Raji (cell line): ENCODE results near the gene CCDC88C.

Source experiments
- POLR2A ChIP-seq: IDR thresholded peaks from 2 replicates; pipeline ENCODE4 v1.6.1; 2011; ENCODE audit warnings: low read depth, low read length, control low read depth; ENCODE audit not compliant: insufficient read depth

CCDC88C gene

DNA sequence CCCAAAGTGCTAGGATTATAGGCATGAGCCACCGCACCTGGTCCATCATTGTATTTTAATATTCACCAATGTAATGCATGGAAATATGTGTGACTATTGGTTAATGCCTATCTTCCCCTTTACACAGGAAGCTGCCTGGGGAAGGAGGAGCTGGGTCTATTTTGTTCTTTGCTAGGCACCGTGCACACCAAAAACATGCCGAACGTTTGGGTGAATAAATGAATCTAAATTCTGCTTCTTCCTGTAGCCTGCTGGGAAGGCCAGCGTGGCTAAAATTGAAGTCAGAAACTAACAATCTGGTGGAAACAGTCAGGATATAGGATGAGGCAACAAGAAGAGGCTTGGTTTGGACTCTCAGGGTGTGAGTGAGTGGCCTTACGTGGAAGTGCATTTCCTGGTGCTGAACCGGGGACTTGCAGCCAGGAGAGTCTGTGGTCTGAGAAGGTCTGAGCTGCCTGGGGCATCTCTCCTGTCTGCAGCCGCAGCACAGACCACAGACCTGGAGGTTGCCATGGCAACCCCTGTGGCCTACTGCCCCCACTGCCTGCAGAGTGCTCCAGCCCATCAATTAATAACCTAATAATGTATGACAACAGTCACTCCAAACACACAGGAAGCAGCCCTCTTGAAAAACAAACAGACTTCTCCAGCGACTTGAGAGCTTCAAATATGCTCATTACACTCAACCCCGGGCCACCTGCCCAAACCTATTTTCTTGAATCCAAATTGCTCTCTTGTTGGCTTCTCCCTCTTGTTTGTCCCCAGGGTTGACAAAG is 167.6 kb downstream of the CCDC88C start:
- TF ChIP-seq POLR2A = no peak

DNA sequence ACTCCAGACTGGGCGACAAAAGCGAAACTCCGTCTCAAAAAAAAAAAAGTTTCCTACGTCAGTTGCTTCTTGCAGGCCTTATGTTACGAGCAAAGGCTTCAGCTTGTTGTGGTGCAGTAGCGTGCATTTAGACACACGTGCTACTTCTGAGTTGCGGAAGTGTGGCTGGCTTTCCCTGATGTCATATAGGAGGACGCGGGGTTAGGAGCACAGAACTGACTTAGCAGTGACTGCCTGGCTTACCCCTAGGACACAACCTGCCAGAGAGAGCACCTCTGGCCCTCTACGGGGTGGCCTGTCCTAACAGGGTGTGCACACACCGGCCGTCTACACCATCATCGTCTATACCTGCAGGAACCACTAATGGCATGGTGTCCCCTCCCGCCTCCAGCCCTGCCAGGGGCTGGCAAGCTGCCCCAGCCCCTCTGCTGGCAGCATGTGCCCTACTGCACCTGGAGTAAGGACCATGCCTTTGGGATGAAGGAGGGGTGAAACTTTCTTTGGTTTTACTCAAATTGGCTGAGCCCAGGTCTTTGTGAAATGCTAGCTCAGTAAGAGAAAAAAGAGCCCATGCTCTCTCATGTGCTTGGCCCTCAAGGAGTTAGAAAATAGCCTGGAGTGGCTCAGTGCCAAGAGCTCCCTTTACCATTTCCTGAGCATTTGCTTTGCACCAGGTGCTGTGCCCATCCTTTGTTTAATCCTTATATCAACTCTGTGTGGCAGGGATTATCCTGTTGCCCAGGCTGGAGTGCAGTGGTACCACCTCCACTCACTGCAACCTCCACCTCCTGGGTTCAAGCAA is 171.4 kb downstream of the CCDC88C start:
- TF ChIP-seq POLR2A = no peak

DNA sequence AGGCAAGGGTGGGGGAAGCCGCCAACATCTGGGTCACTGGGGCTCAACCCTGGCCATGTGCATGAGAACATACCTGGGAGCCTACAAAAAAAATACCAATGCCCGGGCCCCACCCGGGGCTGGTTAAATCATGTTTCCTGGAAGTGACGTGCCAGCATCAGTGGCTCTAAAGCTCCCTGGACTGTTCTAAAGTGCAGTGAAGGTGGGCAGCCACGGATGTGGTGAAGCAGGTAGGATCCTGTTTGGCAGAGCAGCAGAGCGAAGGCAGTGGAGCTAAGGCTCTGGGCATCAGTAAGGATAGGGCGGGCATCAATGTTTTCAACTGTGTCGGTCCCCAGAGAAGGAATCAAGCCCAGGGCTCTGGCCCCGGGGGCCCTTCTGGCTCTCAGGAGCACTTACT is 172.6 kb downstream of the CCDC88C start:
- no peak for TF ChIP-seq POLR2A

DNA sequence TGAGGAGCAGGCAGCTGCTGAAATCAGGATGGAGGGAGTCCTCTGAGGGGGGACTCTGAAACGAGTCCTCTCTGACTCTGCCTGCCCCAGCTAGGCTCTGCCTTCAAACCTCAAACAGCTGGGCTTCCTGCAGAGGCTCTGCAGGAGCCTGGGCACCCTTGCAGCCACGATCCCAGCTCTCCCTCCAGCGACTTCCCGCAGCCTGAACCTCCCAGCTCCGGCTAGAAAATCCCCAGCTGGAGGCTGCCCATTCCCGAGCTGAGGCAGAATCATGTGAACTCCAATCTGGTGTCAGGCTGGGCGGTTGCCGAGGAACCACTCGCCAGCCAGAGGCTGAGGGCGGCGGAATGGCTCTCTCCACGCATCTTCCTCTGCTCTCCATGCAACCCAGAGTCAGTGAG is 173.1 kb downstream of the CCDC88C start, which contains the start of gene GPR68:
TSS of gene GPR68 (minus strand) at position 204 of the 401 bp plus-strand sequence. CDS start 9,654 bp downstream, outside the sequence.
- TF ChIP-seq POLR2A = no peak

DNA sequence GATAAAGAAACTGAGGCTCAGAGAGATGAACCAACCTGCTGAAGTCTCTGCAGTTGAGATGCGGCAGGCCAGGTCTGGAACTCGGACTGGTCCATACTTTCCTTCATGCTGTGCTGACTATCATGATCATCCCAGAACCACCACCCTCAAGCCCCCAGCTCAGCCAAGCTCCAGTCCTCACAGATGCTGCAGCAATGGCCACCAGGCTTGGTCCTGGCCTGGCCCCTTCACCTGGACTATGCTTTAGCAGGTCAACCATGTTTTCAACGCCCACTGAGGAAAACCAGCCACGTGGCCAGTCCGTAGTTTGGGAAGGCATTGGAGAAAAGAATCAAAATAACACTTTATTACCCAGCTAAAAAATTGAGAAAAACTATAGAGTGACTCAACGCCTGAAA is 174.5 kb downstream of the CCDC88C start:
- no peak for TF ChIP-seq POLR2A

DNA sequence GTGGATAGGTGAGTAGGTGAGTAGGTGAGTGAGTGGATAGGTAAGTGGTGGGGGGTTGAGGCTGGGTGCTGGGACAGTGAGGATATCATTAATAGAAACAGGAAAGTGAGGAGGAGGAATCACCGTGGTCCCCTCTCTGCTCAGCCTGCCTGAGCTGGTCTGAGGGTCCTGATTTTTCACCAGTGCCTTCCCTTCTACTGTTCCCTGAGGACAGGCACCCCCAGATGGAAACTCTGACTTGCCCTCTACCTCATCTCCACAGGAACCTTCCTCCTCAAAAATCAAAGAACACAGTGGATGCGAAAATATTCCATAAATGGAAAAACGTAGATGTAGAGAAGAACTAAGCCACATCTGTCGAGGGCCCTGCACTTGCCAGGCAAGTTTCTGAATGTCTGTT is 175.0 kb downstream of the CCDC88C start:
- TF ChIP-seq POLR2A = no peak

DNA sequence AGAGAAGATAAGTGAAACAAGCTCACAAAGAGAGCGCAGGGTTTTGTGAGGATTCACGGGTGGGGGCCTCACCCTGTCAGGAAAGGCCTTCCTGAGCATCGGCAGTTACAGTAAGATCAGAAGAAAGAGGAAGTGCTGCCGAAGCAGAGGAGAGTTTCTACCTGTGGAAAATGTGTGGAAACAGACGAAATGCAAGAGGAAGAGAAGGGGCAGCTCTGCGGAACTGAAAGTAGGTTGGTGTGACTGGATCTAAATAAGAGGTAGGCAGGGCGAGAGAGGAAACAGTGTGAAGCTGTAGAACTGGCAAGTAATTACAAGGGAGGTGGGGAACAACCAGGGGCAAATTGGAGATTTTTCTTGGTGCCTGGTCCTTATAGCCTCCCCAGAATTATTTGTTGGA is 175.8 kb downstream of the CCDC88C start:
- TF ChIP-seq POLR2A = no peak

DNA sequence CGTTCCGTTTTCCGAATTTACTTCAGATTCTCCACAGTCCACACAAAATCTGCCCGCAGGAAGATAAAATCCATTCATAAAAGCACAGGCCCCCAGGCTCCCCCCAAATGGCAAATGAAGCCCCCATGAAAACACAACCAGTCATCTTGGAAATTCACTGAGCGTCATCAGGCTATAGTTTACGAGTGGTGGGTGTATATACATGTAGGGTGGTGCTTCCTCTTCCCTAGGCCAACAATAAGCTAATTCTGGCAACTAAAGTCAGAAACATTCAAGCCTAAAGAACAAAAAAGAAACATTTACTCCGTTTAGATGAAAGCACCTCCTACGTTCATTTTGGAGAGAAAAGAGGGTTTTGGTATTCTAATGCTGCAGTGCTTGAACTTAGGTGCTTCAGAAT is 179.0 kb downstream of the CCDC88C start:
- TF ChIP-seq POLR2A = no peak

DNA sequence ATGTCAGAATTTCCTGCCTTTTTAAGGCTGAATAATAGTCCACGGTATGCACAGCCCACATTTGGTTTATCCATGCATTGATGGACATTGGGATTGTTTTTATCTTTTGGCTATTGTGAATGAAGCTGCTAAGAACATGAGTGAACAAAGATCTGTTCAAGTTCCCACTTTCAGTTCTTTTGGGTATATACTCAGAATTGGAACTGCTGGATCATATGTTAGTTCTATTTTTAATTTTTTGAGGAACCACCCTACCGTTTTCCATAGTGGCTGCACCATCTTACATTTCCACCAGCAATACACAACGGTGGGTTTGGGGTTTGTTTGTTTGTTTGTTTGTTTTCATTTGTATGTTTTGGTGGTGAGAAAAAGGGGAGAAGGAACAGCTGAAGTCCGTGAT is 179.5 kb downstream of the CCDC88C start:
- TF ChIP-seq POLR2A = no peak

DNA sequence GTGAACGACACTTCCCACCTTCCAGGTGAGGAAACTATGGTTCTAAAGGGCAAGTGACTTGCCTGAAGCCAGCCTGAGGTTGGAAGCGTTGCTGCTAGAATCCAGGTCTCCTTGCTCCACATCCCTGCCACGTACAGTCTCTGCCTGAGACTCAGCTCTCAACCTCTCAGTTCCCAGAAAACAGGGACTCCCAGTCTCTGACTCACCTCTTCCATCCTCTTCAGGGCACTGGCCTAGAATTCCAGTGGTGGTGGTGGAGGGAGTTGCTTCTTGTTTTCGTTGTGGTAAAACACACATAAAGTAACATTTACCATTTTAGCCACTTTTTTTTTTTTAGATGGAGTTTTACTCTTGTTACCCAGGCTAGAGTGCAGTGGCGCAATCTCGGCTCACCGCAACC is 180.4 kb downstream of the CCDC88C start:
- TF ChIP-seq POLR2A = no peak

DNA sequence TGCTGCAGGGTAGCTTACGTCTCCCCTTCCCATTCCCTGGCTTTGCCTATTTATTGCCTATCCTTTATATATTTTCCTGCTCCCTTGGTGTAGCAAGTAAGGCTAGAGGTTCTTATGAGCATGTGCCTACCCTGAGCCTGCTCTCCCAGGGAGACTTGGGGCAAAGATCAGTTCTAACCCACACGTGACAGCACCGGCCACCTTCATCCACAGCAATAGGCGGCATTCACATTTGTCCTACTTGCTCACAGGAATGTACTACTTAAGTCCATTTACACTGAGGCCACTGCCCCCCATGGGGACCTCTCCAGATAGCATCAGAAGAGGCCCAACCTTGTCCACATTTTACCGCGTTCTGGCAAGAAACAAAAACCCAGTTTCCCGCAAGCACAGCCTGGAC is 181.8 kb downstream of the CCDC88C start:
- no peak for TF ChIP-seq POLR2A

DNA sequence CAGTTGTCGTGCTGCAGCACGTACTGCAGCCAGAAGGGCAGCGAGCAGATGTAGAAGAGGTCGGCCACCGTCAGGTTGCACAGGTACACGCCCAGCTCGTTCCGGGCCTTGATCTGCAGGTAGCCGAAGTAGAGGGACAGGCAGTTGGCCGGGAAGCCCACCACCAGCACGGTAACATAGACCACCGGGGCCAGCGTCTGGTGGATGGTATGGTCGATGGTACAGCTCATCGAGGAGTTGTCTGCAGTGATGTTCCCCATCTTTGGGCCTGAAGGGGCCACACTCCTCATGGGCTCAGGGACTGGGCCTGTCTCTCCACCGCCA is 182.9 kb downstream of the CCDC88C start:
- no peak for TF ChIP-seq POLR2A

DNA sequence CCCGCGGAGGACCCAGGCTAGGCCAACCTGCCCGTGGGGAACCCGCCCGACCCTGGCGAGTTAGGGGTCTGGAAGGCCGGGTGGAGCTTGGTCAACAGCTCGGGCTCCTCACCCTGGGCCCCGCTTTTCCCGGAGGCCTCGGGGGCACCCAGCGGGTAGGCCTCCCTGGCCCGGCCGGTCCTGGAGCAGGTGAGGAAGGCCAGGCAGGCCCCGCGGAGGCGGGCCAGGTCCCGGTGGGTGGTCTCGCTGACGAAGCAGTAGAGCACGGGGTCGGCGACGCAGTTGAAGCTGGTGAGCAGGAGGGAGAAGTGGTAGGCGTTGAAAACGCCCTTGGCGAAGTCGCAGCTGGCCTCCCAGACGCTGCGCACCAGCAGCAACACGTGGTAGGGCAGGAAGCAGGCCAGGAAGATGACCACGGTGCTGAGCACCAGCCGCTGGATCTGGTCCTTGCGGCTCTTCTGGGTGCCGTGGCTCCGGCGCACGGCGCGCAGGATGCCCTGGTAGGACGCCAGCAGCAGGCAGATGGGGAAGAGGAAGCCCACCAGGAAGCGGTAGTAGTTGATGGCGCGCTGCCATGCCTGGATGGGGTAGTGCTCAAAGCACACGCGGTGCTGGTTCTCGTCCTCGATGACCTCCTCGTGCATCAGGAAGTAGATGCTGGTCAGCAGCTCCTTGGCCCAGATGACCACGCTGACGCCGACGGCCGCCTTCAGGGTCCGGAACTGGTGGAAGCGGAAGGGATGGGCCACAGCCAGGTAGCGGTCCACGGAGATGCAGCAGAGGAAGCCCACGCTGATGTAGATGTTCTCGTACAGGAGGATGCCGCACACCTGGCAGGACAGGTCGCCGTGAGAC is 183.5 kb downstream of the CCDC88C start:
- TF ChIP-seq POLR2A = no peak

DNA sequence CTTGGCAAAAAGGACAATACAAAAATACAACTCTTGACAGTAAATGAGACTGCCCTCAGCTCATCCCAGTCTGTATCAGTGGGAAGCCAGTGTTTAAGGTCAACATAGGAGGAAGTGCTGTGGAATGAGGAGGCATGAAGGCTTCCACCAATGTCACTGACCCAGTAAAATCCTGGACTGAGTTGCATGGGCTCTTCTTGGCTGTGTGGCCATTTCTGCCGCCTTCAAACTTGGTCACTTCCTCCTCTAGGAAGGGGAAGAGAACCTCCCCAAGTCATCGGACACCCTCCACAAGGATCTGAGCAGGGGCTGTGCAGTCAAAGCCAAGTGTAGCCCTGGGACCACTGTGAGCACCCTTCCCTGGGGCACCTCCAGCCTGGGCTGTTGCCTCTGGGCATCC is 185.0 kb downstream of the CCDC88C start:
- no peak for TF ChIP-seq POLR2A

DNA sequence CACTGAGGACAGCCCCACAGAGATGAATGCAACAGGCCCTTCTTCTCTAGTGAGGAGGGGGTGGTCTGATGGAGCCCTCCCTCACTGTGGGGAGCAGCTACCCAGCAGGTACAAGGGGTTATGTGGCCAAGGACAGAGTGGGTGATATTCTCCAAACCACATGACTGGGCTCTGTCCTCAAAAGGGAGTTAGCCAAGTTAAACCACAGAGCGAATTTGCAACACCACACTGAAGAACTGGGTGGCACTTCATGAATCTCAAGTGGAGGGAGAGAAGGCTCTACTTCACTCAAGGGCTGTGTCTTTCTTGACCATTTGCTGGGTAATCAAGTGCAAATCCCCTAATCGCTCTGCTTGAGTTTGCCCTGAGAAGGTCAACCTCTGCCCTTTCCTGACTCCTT is 185.6 kb downstream of the CCDC88C start:
- no peak for TF ChIP-seq POLR2A
